ENCODE measurements around the gene DIS3L2. TPM values are rescaled to one million over a fixed set of nuclear protein-coding genes. Genes with fewer than 3 reads are reported as not detected.

Gene DIS3L2
- total and polyA plus RNA-seq, 2 experiments from 2014 or later, result 15.2 to 25.3 TPM

- no peak for TF ChIP-seq ZNF462 (CRISPR knock-in tag; IDR thresholded peaks at IDR 0.05)
- TF ChIP-seq ZNF114 (CRISPR knock-in tag; IDR thresholded peaks at IDR 0.05), result no peak
- no peak for TF ChIP-seq ETS1 (IDR thresholded peaks at IDR 0.05)
- no peak for TF ChIP-seq STAT1 (IDR thresholded peaks at IDR 0.05; ENCODE audit: unreplicated experiment)
- TF ChIP-seq CREB1 (CRISPR knock-in tag; IDR thresholded peaks at IDR 0.05; ENCODE audit: low read depth), result no peak
- TF ChIP-seq REST (IDR thresholded peaks at IDR 0.05; ENCODE audit: unreplicated experiment), result no peak
These were observed 337.6 kb downstream of the DIS3L2 start (continued) for GRCh38 chr2:232299084-232299483.
